IMR-90 (cell line): ENCODE measurements around the gene SPTY2D1. TPM values are rescaled to one million over a fixed set of nuclear protein-coding genes. Genes with fewer than 3 reads are reported as not detected.

ENCODE experiments used
- ATAC-seq: fragments of 200-7000 bp; cut with Tn5 transposase; 2 replicates; pipeline ENCODE4 v1.9.1; 2020; ENCODE audit warnings: low read depth, mild to moderate bottlenecking, moderate library complexity
- BruUV-seq: library from RNA; stranded (reverse); fragments of 400-500 nt; replicated peaks from 2 replicates; lab custom pipeline; 2021; lab: Mats Ljungman, UMichigan
- CTCF ChIA-PET: fragments of 300-600 bp; formaldehyde crosslinking; extraction: SDS; loops from one replicate; lab custom pipeline; 2021; ENCODE audit warnings: antibody characterized with exemption; lab: Yijun Ruan, JAX
- POLR2A ChIA-PET: fragments of 300-600 bp; sonication (Branson Sonifier 250); formaldehyde crosslinking; loops from one replicate; lab custom pipeline; 2022; ENCODE audit warnings: antibody characterized with exemption; ENCODE audit not compliant: unreplicated experiment; lab: Charles Lee
- DNase-seq: peaks from one replicate; pipeline ENCODE4 v3.0.0; 2013
- H2AFZ ChIP-seq: replicated peaks from 2 replicates; pipeline ENCODE3; 2013; ENCODE audit warnings: low read length, mild to moderate bottlenecking; ENCODE audit not compliant: poor library complexity
- H2AK5ac ChIP-seq: 2 replicates; pipeline ENCODE4 v1.6.1; 2013; ENCODE audit warnings: low read depth, low read length, inconsistent platforms
- H2AK9ac ChIP-seq: replicated peaks from 2 replicates; pipeline ENCODE3; 2013; ENCODE audit warnings: mild to moderate bottlenecking, low read depth, low read length, moderate library complexity; ENCODE audit not compliant: poor library complexity
- H2BK120ac ChIP-seq: 2 replicates; pipeline ENCODE4 v1.6.1; 2013; ENCODE audit warnings: low read depth, low read length, inconsistent platforms
- H2BK15ac ChIP-seq: 3 replicates; pipeline ENCODE4 v1.6.1; 2013; ENCODE audit warnings: low read depth, low read length, inconsistent platforms
- H2BK20ac ChIP-seq: 2 replicates; pipeline ENCODE4 v1.6.1; 2013; ENCODE audit warnings: low read depth, mild to moderate bottlenecking, inconsistent platforms, low read length, moderate library complexity
- H2BK5ac ChIP-seq: 2 replicates; pipeline ENCODE4 v1.6.1; 2013; ENCODE audit warnings: mild to moderate bottlenecking, low read depth, low read length, inconsistent platforms; ENCODE audit not compliant: poor library complexity, severe bottlenecking
- H3K14ac ChIP-seq: replicated peaks from 2 replicates; pipeline ENCODE4 v1.6.1; 2013; ENCODE audit warnings: low read depth, low read length, inconsistent platforms
- H3K18ac ChIP-seq: 2 replicates; pipeline ENCODE4 v1.6.1; 2013; ENCODE audit warnings: low read depth, low read length, control low read depth
- H3K23ac ChIP-seq: 2 replicates; pipeline ENCODE4 v1.6.1; 2013; ENCODE audit warnings: low read depth, low read length, inconsistent platforms
- H3K27ac ChIP-seq: 2 replicates; pipeline ENCODE4 v1.5.1; 2013; ENCODE audit warnings: mild to moderate bottlenecking, control low read depth, low read length; ENCODE audit not compliant: insufficient read depth
- H3K27me3 ChIP-seq: 2 replicates; pipeline ENCODE4 v1.6.1; 2013; ENCODE audit warnings: low read length; ENCODE audit not compliant: control insufficient read depth, insufficient read depth
- H3K36me3 ChIP-seq: 2 replicates; pipeline ENCODE4 v1.6.1; 2013; ENCODE audit warnings: low read length, mixed read lengths; ENCODE audit not compliant: control insufficient read depth, insufficient read depth
- H3K4ac ChIP-seq: 2 replicates; pipeline ENCODE4 v1.6.1; 2013; ENCODE audit warnings: low read depth, low read length, inconsistent platforms
- H3K4me1 ChIP-seq: 2 replicates; pipeline ENCODE4 v1.6.1; 2013; ENCODE audit warnings: low read length, mixed read lengths; ENCODE audit not compliant: control insufficient read depth, insufficient read depth
- H3K4me2 ChIP-seq: 2 replicates; pipeline ENCODE4 v1.6.1; 2013; ENCODE audit warnings: low read depth, mild to moderate bottlenecking, control low read depth, low read length, moderate library complexity
- H3K4me3 ChIP-seq: 2 replicates; pipeline ENCODE4 v1.5.1; 2013; ENCODE audit warnings: low read depth, mild to moderate bottlenecking, control low read depth, low read length, moderate library complexity; ENCODE audit not compliant: insufficient read depth
- H3K56ac ChIP-seq: 2 replicates; pipeline ENCODE4 v1.6.1; 2013; ENCODE audit warnings: low read length, inconsistent platforms; ENCODE audit not compliant: insufficient read depth; ENCODE audit errors: extremely low read depth
- H3K79me1 ChIP-seq, 2 experiments: 2 replicates each; pipeline ENCODE4 v1.6.1; 2013; ENCODE audit warnings: low read length in 2 of 2, inconsistent platforms in 1 of 2, low read depth in 1 of 2
- H3K9ac ChIP-seq: 2 replicates; pipeline ENCODE4 v1.6.1; 2013; ENCODE audit warnings: low read depth, low read length, control low read depth
- H3K9me1 ChIP-seq: 2 replicates; pipeline ENCODE4 v1.6.1; 2013; ENCODE audit warnings: low read length, inconsistent platforms; ENCODE audit not compliant: insufficient read depth
- H3K9me3 ChIP-seq: 2 replicates; pipeline ENCODE4 v1.6.1; 2013; ENCODE audit warnings: low read length; ENCODE audit not compliant: control insufficient read depth, insufficient read depth
- H4K20me1 ChIP-seq: 2 replicates; pipeline ENCODE4 v1.6.1; 2013; ENCODE audit warnings: low read length, inconsistent platforms; ENCODE audit not compliant: insufficient read depth
- H4K5ac ChIP-seq: 2 replicates; pipeline ENCODE4 v1.6.1; 2013; ENCODE audit warnings: mild to moderate bottlenecking, low read depth, low read length, control low read depth
- H4K8ac ChIP-seq, 2 experiments: 2 replicates each; pipeline ENCODE4 v1.6.1; 2013; ENCODE audit warnings: low read depth in 2 of 2, low read length in 2 of 2, control low read depth in 1 of 2, inconsistent platforms in 1 of 2
- H4K91ac ChIP-seq: 2 replicates; pipeline ENCODE4 v1.6.1; 2013; ENCODE audit warnings: low read depth, low read length, inconsistent platforms; ENCODE audit not compliant: insufficient read depth
- BHLHE40 ChIP-seq: fragments of 150-350 bp; IDR thresholded peaks from 2 replicates; pipeline ENCODE4 v1.6.1; 2016; ENCODE audit warnings: mild to moderate bottlenecking, low read depth, low read length
- CEBPB ChIP-seq: IDR thresholded peaks from 2 replicates; pipeline ENCODE4 v1.6.1; 2012; ENCODE audit warnings: low read depth, low read length, improper control_type of control experiment
- CHD1 ChIP-seq: IDR thresholded peaks from 2 replicates; pipeline ENCODE4 v1.6.1; 2012; ENCODE audit warnings: low read depth, low read length, improper control_type of control experiment
- FOS ChIP-seq: fragments of 150-350 bp; IDR thresholded peaks from 2 replicates; pipeline ENCODE4 v1.6.1; 2016; ENCODE audit warnings: low read depth, low read length
- MAFK ChIP-seq: IDR thresholded peaks from 2 replicates; pipeline ENCODE4 v1.6.1; 2012; ENCODE audit warnings: low read depth, low read length, improper control_type of control experiment
- MAZ ChIP-seq: IDR thresholded peaks from 2 replicates; pipeline ENCODE4 v1.6.1; 2012; ENCODE audit warnings: low read depth, mild to moderate bottlenecking, low read length, improper control_type of control experiment, moderate library complexity, borderline replicate concordance
- MXI1 ChIP-seq: IDR thresholded peaks from 2 replicates; pipeline ENCODE4 v1.6.1; 2012; ENCODE audit warnings: low read depth, mild to moderate bottlenecking, low read length, moderate library complexity, borderline replicate concordance
- NFE2L2 ChIP-seq: fragments of 150-350 bp; IDR thresholded peaks from 2 replicates; pipeline ENCODE4 v1.6.1; 2016; ENCODE audit warnings: low read depth, mild to moderate bottlenecking, low read length
- POLR2A ChIP-seq: IDR thresholded peaks from 2 replicates; pipeline ENCODE4 v1.6.1; 2012; ENCODE audit warnings: mild to moderate bottlenecking, low read depth, low read length
- RAD21 ChIP-seq: IDR thresholded peaks from 2 replicates; pipeline ENCODE4 v1.6.1; 2012; ENCODE audit warnings: low read length, improper control_type of control experiment
- RCOR1 ChIP-seq: IDR thresholded peaks from 2 replicates; pipeline ENCODE4 v1.6.1; 2012; ENCODE audit warnings: mild to moderate bottlenecking, low read length, improper control_type of control experiment; ENCODE audit not compliant: insufficient replicate concordance
- RFX5 ChIP-seq: IDR thresholded peaks from 2 replicates; pipeline ENCODE4 v1.8.0; 2012; ENCODE audit warnings: low read depth, mild to moderate bottlenecking, low read length, moderate library complexity
- SMC3 ChIP-seq: fragments of 150-350 bp; IDR thresholded peaks from 2 replicates; pipeline ENCODE4 v1.6.1; 2016; ENCODE audit warnings: low read depth, mild to moderate bottlenecking, antibody characterized with exemption, low read length, moderate library complexity
- WGBS, 2 experiments: methylation state at CpG; one replicate each; pipeline versions ENCODE4 v1.1.5 to v1.1.7; 2013; ENCODE audit warnings: missing lambda C conversion rate in 2 of 2; ENCODE audit not compliant: insufficient read length in 1 of 2; ENCODE audit errors: extremely low coverage in 2 of 2; 5-methylcytosine and 5-hydroxymethylcytosine counted together
- dilution Hi-C: fragments of 300-500 bp; cut with HindIII; formaldehyde crosslinking; loops from one replicate; pipeline ENCODE4 v1.14.3; 2018; ENCODE audit warnings: low sequenced_read_pairs; ENCODE audit not compliant: unreplicated experiment
- in situ Hi-C: fragments of 300-500 bp; cut with MboI; formaldehyde crosslinking; loops from 3 replicates; pipeline ENCODE4 v1.14.3; 2019; ENCODE audit warnings: low sequenced_read_pairs, inconsistent platforms, mixed read lengths
- intact Hi-C: fragments of 100-400 bp; cut with micrococcal nuclease; formaldehyde crosslinking; loops from 2 replicates; pipeline ENCODE4 v1.10.0; 2022
- polyA plus RNA-seq, 3 experiments: library from polyadenylated mRNA; depleted of rRNA; stranded (reverse); fragments of >200 nt; gene quantifications; 2 replicates each; pipeline ENCODE4 v1.2.3, GENCODE V29; 2012; ENCODE audit warnings: low replicate concordance in 1 of 3
- total RNA-seq: library from RNA; depleted of rRNA; stranded (reverse); fragments of >200 nt; gene quantifications from 2 replicates; pipeline ENCODE4 v1.2.3, GENCODE V29; 2012
- TF ChIP-seq, protein P1 (sequence below): fragments of 150-350 bp; IDR thresholded peaks from 2 replicates; pipeline ENCODE4 v1.6.1; 2016; ENCODE audit warnings: low read depth, mild to moderate bottlenecking, low read length, moderate library complexity, borderline replicate concordance
- TF ChIP-seq, protein P2 (sequence below): fragments of 150-350 bp; IDR thresholded peaks from 2 replicates; pipeline ENCODE4 v1.6.1; 2017; ENCODE audit warnings: mild to moderate bottlenecking, antibody characterized with exemption, low read length, low read depth
- TF ChIP-seq, protein P3 (sequence below): conservative IDR thresholded peaks from 2 replicates; pipeline ENCODE4 v1.5.1; 2012; ENCODE audit warnings: mild to moderate bottlenecking, low read depth, low read length, improper control_type of control experiment

The SPTY2D1 gene
- total and polyA plus RNA-seq, 2 of the 4 experiments (the other 2 are of a cell fraction) = 10.3 to 36.6 TPM

DNA sequence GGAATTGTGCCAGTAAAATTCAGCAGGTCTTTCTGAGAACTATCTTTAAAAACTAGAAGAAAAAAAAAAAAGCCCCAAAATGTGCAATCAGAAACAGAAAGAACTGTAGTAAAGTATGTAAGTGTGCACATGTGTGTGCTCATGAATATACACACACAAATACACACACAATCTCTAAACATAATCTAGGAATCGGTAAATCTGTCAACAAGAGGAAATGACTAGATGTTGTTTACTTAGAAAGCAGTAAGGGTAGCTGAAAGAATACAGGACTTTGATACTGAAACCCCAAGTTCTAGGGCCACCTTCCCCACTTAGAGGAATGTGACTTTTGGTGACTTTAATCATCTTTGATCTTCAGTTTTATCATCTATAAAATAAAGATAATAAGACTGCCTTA, 58.8 kb downstream of the SPTY2D1 start:
- TF ChIP-seq BHLHE40 (no peak), NFE2L2 (no peak), CEBPB (no peak), RCOR1 (no peak), MXI1 (no peak), RAD21 (no peak), CHD1 (no peak), MAZ (no peak), FOS (no peak), MAFK (no peak), POLR2A (no peak), SMC3 (no peak), RFX5 (no peak)
- TF ChIP-seq, protein P1, sequence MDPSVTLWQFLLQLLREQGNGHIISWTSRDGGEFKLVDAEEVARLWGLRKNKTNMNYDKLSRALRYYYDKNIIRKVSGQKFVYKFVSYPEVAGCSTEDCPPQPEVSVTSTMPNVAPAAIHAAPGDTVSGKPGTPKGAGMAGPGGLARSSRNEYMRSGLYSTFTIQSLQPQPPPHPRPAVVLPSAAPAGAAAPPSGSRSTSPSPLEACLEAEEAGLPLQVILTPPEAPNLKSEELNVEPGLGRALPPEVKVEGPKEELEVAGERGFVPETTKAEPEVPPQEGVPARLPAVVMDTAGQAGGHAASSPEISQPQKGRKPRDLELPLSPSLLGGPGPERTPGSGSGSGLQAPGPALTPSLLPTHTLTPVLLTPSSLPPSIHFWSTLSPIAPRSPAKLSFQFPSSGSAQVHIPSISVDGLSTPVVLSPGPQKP = no peak
- TF ChIP-seq, protein P2, sequence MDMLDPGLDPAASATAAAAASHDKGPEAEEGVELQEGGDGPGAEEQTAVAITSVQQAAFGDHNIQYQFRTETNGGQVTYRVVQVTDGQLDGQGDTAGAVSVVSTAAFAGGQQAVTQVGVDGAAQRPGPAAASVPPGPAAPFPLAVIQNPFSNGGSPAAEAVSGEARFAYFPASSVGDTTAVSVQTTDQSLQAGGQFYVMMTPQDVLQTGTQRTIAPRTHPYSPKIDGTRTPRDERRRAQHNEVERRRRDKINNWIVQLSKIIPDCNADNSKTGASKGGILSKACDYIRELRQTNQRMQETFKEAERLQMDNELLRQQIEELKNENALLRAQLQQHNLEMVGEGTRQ = no peak
- TF ChIP-seq, protein P3, sequence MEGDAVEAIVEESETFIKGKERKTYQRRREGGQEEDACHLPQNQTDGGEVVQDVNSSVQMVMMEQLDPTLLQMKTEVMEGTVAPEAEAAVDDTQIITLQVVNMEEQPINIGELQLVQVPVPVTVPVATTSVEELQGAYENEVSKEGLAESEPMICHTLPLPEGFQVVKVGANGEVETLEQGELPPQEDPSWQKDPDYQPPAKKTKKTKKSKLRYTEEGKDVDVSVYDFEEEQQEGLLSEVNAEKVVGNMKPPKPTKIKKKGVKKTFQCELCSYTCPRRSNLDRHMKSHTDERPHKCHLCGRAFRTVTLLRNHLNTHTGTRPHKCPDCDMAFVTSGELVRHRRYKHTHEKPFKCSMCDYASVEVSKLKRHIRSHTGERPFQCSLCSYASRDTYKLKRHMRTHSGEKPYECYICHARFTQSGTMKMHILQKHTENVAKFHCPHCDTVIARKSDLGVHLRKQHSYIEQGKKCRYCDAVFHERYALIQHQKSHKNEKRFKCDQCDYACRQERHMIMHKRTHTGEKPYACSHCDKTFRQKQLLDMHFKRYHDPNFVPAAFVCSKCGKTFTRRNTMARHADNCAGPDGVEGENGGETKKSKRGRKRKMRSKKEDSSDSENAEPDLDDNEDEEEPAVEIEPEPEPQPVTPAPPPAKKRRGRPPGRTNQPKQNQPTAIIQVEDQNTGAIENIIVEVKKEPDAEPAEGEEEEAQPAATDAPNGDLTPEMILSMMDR = no peak
- no TSS peak for BruUV-seq
- in situ Hi-C loops = no loop called here

More for the DNA sequence above, 58.8 kb downstream of the SPTY2D1 start:
- Histone ChIP-seq H2BK120ac (no peak overlapping the region), H3K9ac (no peak overlapping the region), H3K56ac (no peak overlapping the region), H3K4me2 (no peak overlapping the region), H4K91ac (no peak overlapping the region), H4K5ac (no peak overlapping the region), H3K9me3 (no peaks in the 10 kb centered on the region), H3K79me1 (peaks cover 3 to 11% of the 10 kb centered on the region in 2 experiments; a peak in 3 of 4 replicates), H3K27ac (no peak overlapping the region), H2AK5ac (no peak overlapping the region), H3K14ac (no peak overlapping the region), H3K4ac (no peak overlapping the region), H3K36me3 (peaks cover 21% of the 10 kb centered on the region), H3K4me1 (no peaks in the 10 kb centered on the region), H4K8ac (no peak overlapping the region), H4K20me1 (no peaks in the 10 kb centered on the region), H2AFZ (no peak overlapping the region), H3K27me3 (no peaks in the 10 kb centered on the region), H3K18ac (no peak overlapping the region), H3K9me1 (no peaks in the 10 kb centered on the region), H2BK20ac (no peak overlapping the region), H3K23ac (no peak overlapping the region), H2AK9ac (no peak overlapping the region), H2BK5ac (no peak overlapping the region), H2BK15ac (no peak overlapping the region), H3K4me3 (no peak overlapping the region)
- no CpG with 5 or more reads among the region's 1 CpG for WGBS, 2 experiments
- ChIA-PET POLR2A (no interaction called here), CTCF (no interaction called here)
- dilution Hi-C loops = no loop called here
- intact Hi-C loops = no loop called here
- DNase-seq (no peak), ATAC-seq (no peak)
